CD4-positive, CD25-positive, alpha-beta regulatory T cell (primary cell): Measurements from ENCODE around the gene PDE7B. TPM values are rescaled to one million over a fixed set of nuclear protein-coding genes. Genes with fewer than 3 reads are reported as not detected.

Source experiments
- ATAC-seq, 2 donors: fragments of 150-1000 bp; cut with Tn5 transposase; one replicate each; pipeline ENCODE4 v1.10.0; 2021; ENCODE audit warnings: low read depth in 2 of 2, moderate number of reproducible peaks in 2 of 2, moderate library complexity in 1 of 2
- DNase-seq, 3 donors: peaks; one replicate each; pipeline versions ENCODE4 v3.0.0 to v3.0.0-alpha.2; 2012 to 2022; ENCODE audit warnings: mixed read lengths in 1 of 3
- H3K27ac ChIP-seq: one replicate; pipeline ENCODE4 v1.7.0; 2013; ENCODE audit warnings: mild to moderate bottlenecking, low read length; ENCODE audit not compliant: insufficient read depth, poor library complexity, severe bottlenecking
- H3K27me3 ChIP-seq: one replicate; pipeline ENCODE4 v1.7.0; 2013; ENCODE audit warnings: low read length; ENCODE audit not compliant: control insufficient read depth, insufficient read depth
- H3K36me3 ChIP-seq: one replicate; pipeline ENCODE4 v1.7.0; 2013; ENCODE audit warnings: mild to moderate bottlenecking, low read length, moderate library complexity; ENCODE audit not compliant: control insufficient read depth, insufficient read depth
- H3K4me1 ChIP-seq: 2 replicates; pipeline ENCODE4 v1.7.0; 2013; ENCODE audit warnings: mild to moderate bottlenecking, low read length; ENCODE audit not compliant: insufficient read depth, control insufficient read depth, poor library complexity, severe bottlenecking
- H3K4me3 ChIP-seq: one replicate; pipeline ENCODE4 v1.7.0; 2013; ENCODE audit warnings: low read depth, mild to moderate bottlenecking, low read length, moderate library complexity
- H3K9me3 ChIP-seq, 2 experiments: 1 replicate in 1 of 2; 2 replicates in 1 of 2; pipeline ENCODE4 v1.7.0; 2013; ENCODE audit warnings: low read length in 2 of 2, mild to moderate bottlenecking in 1 of 2, moderate library complexity in 1 of 2; ENCODE audit not compliant: control insufficient read depth in 2 of 2
- H3K27ac Mint-ChIP-seq, 3 donors: one replicate each; pipeline ENCODE4 v1.8.0; 2020 to 2022; ENCODE audit warnings: mild to moderate bottlenecking in 3 of 3, mixed read lengths in 3 of 3, moderate library complexity in 2 of 3
- H3K27me3 Mint-ChIP-seq: one replicate; pipeline ENCODE4 v1.8.0; 2022; ENCODE audit warnings: mild to moderate bottlenecking, mixed read lengths
- H3K36me3 Mint-ChIP-seq: one replicate; pipeline ENCODE4 v1.8.0; 2020; ENCODE audit warnings: mixed read lengths
- H3K4me1 Mint-ChIP-seq, 4 donors: one replicate each; pipeline ENCODE4 v1.8.0; 2020 to 2022; ENCODE audit warnings: mixed read lengths in 4 of 4, mild to moderate bottlenecking in 1 of 4
- H3K4me3 Mint-ChIP-seq, 4 donors: one replicate each; pipeline ENCODE4 v1.8.0; 2020 to 2022; ENCODE audit warnings: mild to moderate bottlenecking in 4 of 4, mixed read lengths in 4 of 4, moderate library complexity in 3 of 4
- H3K9me3 Mint-ChIP-seq, 7 donors: one replicate each; pipeline ENCODE4 v1.8.0; 2020 to 2022; ENCODE audit warnings: mixed read lengths in 7 of 7, mild to moderate bottlenecking in 3 of 7, moderate library complexity in 2 of 7
- polyA plus RNA-seq, 4 donors: library from polyadenylated mRNA; unstranded; fragments of 300-500 nt; fragmentation: Illumina TruSeq; gene quantifications; one replicate each; pipeline ENCODE4 v1.2.3, GENCODE V29; 2021
- total RNA-seq: library from RNA; stranded (reverse); gene quantifications from one replicate; pipeline ENCODE4 v1.2.3, GENCODE V29; 2022

PDE7B gene
- total and polyA plus RNA-seq, 5 donors from 2014 or later: 0.03 to 0.25 (median 0.07) TPM; not detected in 1

DNA sequence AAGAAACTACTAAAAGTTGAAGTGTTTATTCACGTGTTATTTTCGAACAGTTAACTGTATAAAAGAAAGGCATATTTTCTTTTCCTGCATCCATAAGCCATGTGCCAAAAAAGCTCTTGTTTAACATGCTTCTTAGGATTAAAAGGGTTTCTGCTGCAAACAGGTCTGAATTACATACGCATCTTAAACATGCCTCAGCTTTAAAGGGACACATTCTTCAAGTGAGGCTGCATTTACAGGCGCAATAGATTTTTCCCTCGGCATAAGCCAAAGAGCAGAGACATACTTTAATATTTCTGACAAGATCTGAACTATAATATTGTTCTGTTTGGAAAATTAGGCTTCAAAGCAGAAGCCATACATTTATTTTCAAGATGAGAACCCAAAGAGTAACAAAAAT, 39.4 kb downstream of the PDE7B start:
- H3K36me3 ChIP-seq: no peaks in the 10 kb centered on the region
- ATAC-seq (no peak), DNase-seq (no peak)
- H3K4me1 Mint-ChIP-seq: no peaks in the 10 kb centered on the region
- H3K27me3 Mint-ChIP-seq: no peaks in the 10 kb centered on the region
- no peaks in the 10 kb centered on the region for H3K36me3 Mint-ChIP-seq
- no peaks in the 10 kb centered on the region for H3K4me1 ChIP-seq
- no peak overlapping the region for H3K4me3 ChIP-seq
- H3K27me3 ChIP-seq: no peaks in the 10 kb centered on the region
- no peak overlapping the region for H3K27ac Mint-ChIP-seq
- no peak overlapping the region for H3K4me3 Mint-ChIP-seq
- no peak overlapping the region for H3K27ac ChIP-seq
- H3K9me3 ChIP-seq: no peaks in the 10 kb centered on the region
- H3K9me3 Mint-ChIP-seq: peaks cover 0 to 1% (median 0%) of the 10 kb centered on the region in 7 donors

DNA sequence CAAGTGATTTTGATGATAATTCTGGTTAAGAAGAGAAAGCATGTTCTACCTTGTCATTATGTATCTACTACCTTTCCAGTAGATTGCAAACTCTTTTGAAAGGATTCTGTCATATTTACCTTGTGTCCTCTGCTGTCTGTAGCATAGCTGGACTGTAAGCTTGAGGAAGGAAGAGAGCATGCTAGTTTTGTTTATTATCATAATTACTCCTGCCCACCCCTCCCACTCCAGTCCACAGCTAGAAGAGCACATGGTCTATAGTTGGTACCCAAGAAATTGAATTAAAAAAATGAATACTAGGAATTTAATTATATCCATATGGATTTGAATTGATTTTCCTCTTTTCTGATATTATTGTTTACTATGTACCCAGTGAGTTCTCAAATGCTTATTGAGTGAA, 40.2 kb downstream of the PDE7B start:
- Histone ChIP-seq H3K4me1 (no peaks in the 10 kb centered on the region), H3K27me3 (no peaks in the 10 kb centered on the region), H3K36me3 (no peaks in the 10 kb centered on the region), H3K4me3 (no peak overlapping the region), H3K9me3 (no peaks in the 10 kb centered on the region), H3K27ac (no peak overlapping the region)
- no peak overlapping the region for H3K27ac Mint-ChIP-seq
- peaks cover 0 to under 1% (median 0%) of the 10 kb centered on the region in 4 donors for H3K4me1 Mint-ChIP-seq
- DNase-seq: no peak
- ATAC-seq: no peak
- no peak overlapping the region for H3K4me3 Mint-ChIP-seq
- no peaks in the 10 kb centered on the region for H3K36me3 Mint-ChIP-seq
- H3K27me3 Mint-ChIP-seq: no peaks in the 10 kb centered on the region
- peaks cover 0 to 2% (median 0%) of the 10 kb centered on the region in 7 donors for H3K9me3 Mint-ChIP-seq

DNA sequence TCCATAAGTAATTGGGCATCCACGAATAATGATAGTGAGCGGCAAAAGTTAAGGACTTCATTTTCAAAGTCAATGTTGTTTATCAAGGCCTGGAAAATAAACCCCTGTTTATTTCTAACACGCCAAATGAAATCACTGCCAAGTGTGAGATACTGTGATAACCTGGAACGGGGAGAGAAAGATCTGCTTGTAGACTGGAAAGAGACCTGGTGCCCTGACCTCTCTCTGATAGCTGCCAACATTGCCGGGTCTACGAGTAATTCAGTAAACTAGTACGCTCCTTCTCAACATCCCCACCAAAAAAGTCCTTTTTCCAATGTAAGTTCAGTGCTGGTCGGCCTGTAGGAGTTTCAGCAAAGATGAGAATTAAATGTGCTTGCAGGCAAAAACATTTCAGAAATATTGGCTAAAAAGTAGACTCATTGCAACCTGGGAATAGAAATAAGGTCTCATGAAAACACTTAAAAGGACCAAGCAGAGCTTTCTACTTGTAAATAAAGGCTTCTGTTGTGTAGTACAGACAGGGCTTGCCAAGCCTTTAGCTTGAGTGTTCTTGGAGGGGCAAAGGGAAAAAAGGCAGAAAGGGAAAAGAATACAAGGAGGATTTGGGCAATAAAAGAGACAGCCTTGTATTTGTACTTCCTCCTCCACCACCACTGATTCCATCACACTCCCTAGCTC, 43.9 kb downstream of the PDE7B start:
- Mint-ChIP-seq H3K36me3 (no peaks in the 10 kb centered on the region), H3K4me1 (peaks cover 0 to 2% (median 0%) of the 10 kb centered on the region in 4 donors), H3K27me3 (no peaks in the 10 kb centered on the region), H3K9me3 (peaks cover 0 to 4% (median 0%) of the 10 kb centered on the region in 7 donors), H3K27ac (no peak overlapping the region), H3K4me3 (no peak overlapping the region)
- no peak for DNase-seq
- ATAC-seq: no peak
- Histone ChIP-seq H3K9me3 (no peaks in the 10 kb centered on the region), H3K27me3 (no peaks in the 10 kb centered on the region), H3K27ac (no peak overlapping the region), H3K4me3 (no peak overlapping the region), H3K4me1 (no peaks in the 10 kb centered on the region), H3K36me3 (no peaks in the 10 kb centered on the region)

DNA sequence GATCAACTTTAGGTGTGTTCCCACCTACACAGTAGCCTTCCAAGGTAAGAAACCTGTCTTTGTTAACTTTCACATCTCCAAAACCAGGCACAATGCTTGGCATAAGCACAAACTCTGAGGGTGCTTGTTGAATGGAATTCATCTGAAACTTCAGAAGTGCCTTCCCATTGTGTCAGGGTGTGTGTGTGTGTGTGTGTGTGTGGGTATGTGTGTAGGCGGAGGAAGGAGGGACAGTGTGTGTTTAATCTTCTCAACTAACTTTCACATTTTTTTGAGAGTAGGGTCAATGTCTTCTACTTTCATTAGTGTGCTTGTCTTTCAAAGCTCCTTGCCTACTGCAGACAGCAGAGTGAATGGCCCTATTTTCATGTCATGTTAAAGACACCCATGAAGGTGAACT, 45.6 kb downstream of the PDE7B start:
- H3K4me3 Mint-ChIP-seq: no peak overlapping the region
- H3K27me3 ChIP-seq: no peaks in the 10 kb centered on the region
- H3K27me3 Mint-ChIP-seq: no peaks in the 10 kb centered on the region
- H3K4me3 ChIP-seq: no peak overlapping the region
- H3K27ac Mint-ChIP-seq: no peak overlapping the region
- H3K4me1 ChIP-seq: no peaks in the 10 kb centered on the region
- ATAC-seq (no peak), DNase-seq (no peak)
- no peaks in the 10 kb centered on the region for H3K36me3 Mint-ChIP-seq
- H3K27ac ChIP-seq: no peak overlapping the region
- H3K9me3 ChIP-seq: no peaks in the 10 kb centered on the region
- H3K9me3 Mint-ChIP-seq: peaks cover 0 to 4% (median 0%) of the 10 kb centered on the region in 7 donors
- no peaks in the 10 kb centered on the region for H3K36me3 ChIP-seq
- H3K4me1 Mint-ChIP-seq: peaks cover 0 to 4% (median 1%) of the 10 kb centered on the region in 4 donors

DNA sequence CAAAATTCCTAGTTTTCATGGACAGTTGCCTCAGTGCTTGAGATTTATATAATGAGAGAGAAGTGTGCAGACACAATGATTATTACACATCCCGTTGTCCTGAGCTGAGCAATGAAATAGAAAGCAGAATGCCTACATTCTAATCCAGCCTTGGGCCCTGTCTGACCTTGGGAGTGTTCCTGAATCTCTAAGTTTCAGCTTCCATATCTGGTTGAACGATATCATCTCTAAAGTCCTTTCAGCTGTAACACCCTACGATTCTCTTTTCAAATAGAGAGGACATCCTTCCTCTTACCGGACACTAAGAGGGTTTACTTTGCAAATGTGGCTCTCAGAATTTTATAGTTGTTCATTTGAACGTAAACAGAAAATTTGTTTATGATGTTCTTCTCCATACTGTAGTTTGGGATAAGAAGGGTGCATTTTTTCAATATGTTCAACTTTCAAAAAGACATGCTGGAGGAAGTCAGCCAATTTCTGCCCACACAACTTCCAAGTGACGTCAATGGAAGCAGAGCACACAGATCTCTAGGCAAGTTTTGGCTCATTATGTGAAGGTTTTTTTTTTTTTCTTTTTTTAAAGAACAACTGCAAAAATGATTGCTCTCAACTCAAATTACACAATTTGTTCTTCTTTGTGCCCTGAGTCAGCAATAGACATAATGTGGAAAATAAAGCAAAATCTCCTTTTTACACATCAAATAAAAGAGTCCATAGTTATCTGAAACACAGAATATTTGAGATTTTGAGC, 50.4 kb downstream of the PDE7B start:
- H3K9me3 Mint-ChIP-seq: peaks cover 0 to 2% (median 0%) of the 10 kb centered on the region in 7 donors
- Histone ChIP-seq H3K36me3 (no peaks in the 10 kb centered on the region), H3K4me1 (no peaks in the 10 kb centered on the region), H3K27me3 (no peaks in the 10 kb centered on the region), H3K9me3 (no peaks in the 10 kb centered on the region), H3K27ac (no peak overlapping the region), H3K4me3 (no peak overlapping the region)
- H3K27me3 Mint-ChIP-seq: peaks cover 9% of the 10 kb centered on the region
- H3K27ac Mint-ChIP-seq: no peak overlapping the region
- no peaks in the 10 kb centered on the region for H3K36me3 Mint-ChIP-seq
- no peak for ATAC-seq
- peaks cover 0 to 6% (median 0%) of the 10 kb centered on the region in 4 donors for H3K4me1 Mint-ChIP-seq
- no peak for DNase-seq
- no peak overlapping the region for H3K4me3 Mint-ChIP-seq

DNA sequence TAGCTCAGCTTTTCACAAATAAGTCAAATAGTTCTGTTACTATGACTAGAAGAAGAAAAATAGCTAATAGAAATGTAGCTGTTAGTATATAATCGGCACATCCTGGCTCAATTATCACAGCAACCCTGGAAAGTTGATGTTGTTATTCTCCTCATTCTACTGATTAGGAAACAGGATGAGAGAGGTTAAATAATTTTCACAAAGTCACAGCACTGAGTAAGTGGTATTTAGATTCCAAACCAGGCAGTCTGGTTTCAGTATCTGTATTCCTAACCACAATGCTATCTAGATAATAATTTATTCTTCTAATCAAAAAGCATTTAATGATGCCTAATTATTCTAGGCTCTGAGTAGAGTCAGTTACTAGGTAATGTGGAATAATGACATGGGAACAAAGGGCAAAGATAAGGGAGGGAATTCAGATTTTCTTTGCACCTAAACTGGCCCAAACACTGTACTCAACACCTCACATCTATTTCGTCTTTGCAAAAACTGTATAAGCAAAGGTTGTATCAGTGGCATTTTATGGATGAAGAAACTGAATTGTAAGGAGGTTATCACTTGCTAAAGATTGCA, 51.3 kb downstream of the PDE7B start:
- Mint-ChIP-seq H3K27ac (no peak overlapping the region), H3K9me3 (peaks cover 0 to 2% (median 0%) of the 10 kb centered on the region in 7 donors), H3K4me3 (no peak overlapping the region), H3K36me3 (no peaks in the 10 kb centered on the region), H3K4me1 (peaks cover 0 to 6% (median 0%) of the 10 kb centered on the region in 4 donors), H3K27me3 (peaks cover 9% of the 10 kb centered on the region)
- ATAC-seq: no peak
- H3K27ac ChIP-seq: no peak overlapping the region
- no peaks in the 10 kb centered on the region for H3K9me3 ChIP-seq
- no peak overlapping the region for H3K4me3 ChIP-seq
- H3K27me3 ChIP-seq: no peaks in the 10 kb centered on the region
- no peaks in the 10 kb centered on the region for H3K4me1 ChIP-seq
- DNase-seq: no peak
- no peaks in the 10 kb centered on the region for H3K36me3 ChIP-seq

DNA sequence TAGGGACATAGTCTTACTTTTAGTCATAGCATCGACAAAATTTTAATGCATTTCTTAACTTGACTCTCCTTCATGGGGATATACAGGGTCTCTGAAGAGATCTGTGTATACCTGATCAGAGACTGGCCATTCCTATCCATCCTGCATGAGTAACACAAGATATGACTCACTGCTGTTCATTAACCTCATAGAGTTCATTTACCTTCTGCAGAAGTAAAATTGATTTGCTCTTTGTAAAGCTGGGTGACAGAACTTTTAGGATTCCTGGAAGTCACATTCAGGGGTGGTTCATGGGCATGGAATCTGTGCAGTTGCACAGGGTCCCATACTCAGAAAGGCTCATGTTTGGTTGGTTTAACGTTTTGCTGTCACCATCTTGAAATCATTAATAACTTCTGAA, 53.2 kb downstream of the PDE7B start:
- H3K36me3 Mint-ChIP-seq: no peaks in the 10 kb centered on the region
- H3K27ac Mint-ChIP-seq: no peak overlapping the region
- H3K27me3 Mint-ChIP-seq: peaks cover 9% of the 10 kb centered on the region
- no peak overlapping the region for H3K4me3 Mint-ChIP-seq
- no peaks in the 10 kb centered on the region for H3K36me3 ChIP-seq
- H3K4me1 ChIP-seq: peaks cover 2% of the 10 kb centered on the region
- DNase-seq (no peak), ATAC-seq (no peak)
- no peaks in the 10 kb centered on the region for H3K27me3 ChIP-seq
- H3K9me3 Mint-ChIP-seq: peaks cover 0 to 2% (median 0%) of the 10 kb centered on the region in 7 donors
- no peak overlapping the region for H3K4me3 ChIP-seq
- no peak overlapping the region for H3K27ac ChIP-seq
- H3K4me1 Mint-ChIP-seq: peaks cover 0 to 7% (median 0%) of the 10 kb centered on the region in 4 donors
- no peaks in the 10 kb centered on the region for H3K9me3 ChIP-seq
